HEK293 (cell line): ENCODE measurements around the gene ZNF619.

ENCODE experiments used
- KLF1 ChIP-seq: fragments of 450-650 bp; formaldehyde crosslinking; IDR thresholded peaks from 2 replicates; pipeline ENCODE4 v1.5.1; 2016; ENCODE audit warnings: missing biosample characterization, missing genetic modification characterization
- MZF1 ChIP-seq: fragments of 450-650 bp; formaldehyde crosslinking; IDR thresholded peaks from 2 replicates; pipeline ENCODE4 v1.5.1; 2017; ENCODE audit warnings: missing biosample characterization, missing genetic modification characterization, borderline replicate concordance
- PRDM10 ChIP-seq: fragments of 450-650 bp; formaldehyde crosslinking; IDR thresholded peaks from 2 replicates; pipeline ENCODE4 v1.5.1; 2016; ENCODE audit warnings: missing biosample characterization, missing genetic modification characterization
- REST ChIP-seq: fragments of 450-650 bp; formaldehyde crosslinking; IDR thresholded peaks from 2 replicates; pipeline ENCODE4 v1.5.1; 2016; ENCODE audit warnings: missing biosample characterization, missing genetic modification characterization
- SP3 ChIP-seq: fragments of 450-650 bp; formaldehyde crosslinking; IDR thresholded peaks from 2 replicates; pipeline ENCODE4 v1.5.1; 2016; ENCODE audit warnings: missing biosample characterization, missing genetic modification characterization
- TRIM28 ChIP-seq: IDR thresholded peaks from 2 replicates; pipeline ENCODE4 v1.6.1; 2011; ENCODE audit warnings: low read length, control low read depth, borderline replicate concordance
- ZBTB11 ChIP-seq: fragments of 450-650 bp; formaldehyde crosslinking; conservative IDR thresholded peaks from 2 replicates; pipeline ENCODE4 v1.5.1; 2016; ENCODE audit warnings: low read depth, missing biosample characterization, missing genetic modification characterization
- ZBTB49 ChIP-seq: fragments of 450-650 bp; formaldehyde crosslinking; IDR thresholded peaks from 2 replicates; pipeline ENCODE4 v1.5.1; 2016; ENCODE audit warnings: missing biosample characterization, missing genetic modification characterization, low read depth
- ZBTB8A ChIP-seq: fragments of 450-650 bp; formaldehyde crosslinking; IDR thresholded peaks from 2 replicates; pipeline ENCODE4 v1.5.1; 2016; ENCODE audit warnings: missing biosample characterization, missing genetic modification characterization
- ZNF155 ChIP-seq: fragments of 450-650 bp; formaldehyde crosslinking; IDR thresholded peaks from 2 replicates; pipeline ENCODE4 v1.5.1; 2016; ENCODE audit warnings: missing biosample characterization, missing genetic modification characterization
- ZNF16 ChIP-seq: fragments of 450-650 bp; formaldehyde crosslinking; IDR thresholded peaks from 2 replicates; pipeline ENCODE4 v1.5.1; 2016; ENCODE audit warnings: low read depth, missing biosample characterization, missing genetic modification characterization
- ZNF202 ChIP-seq: fragments of 450-650 bp; formaldehyde crosslinking; IDR thresholded peaks from 2 replicates; pipeline ENCODE4 v1.5.1; 2016; ENCODE audit warnings: missing biosample characterization, missing genetic modification characterization, borderline replicate concordance
- ZNF280D ChIP-seq: fragments of 450-650 bp; formaldehyde crosslinking; IDR thresholded peaks from 2 replicates; pipeline ENCODE4 v1.5.1; 2016; ENCODE audit warnings: missing biosample characterization, missing genetic modification characterization
- ZNF423 ChIP-seq: fragments of 450-650 bp; formaldehyde crosslinking; IDR thresholded peaks from 2 replicates; pipeline ENCODE4 v1.5.1; 2016; ENCODE audit warnings: missing biosample characterization, missing genetic modification characterization
- ZNF514 ChIP-seq: fragments of 450-650 bp; formaldehyde crosslinking; IDR thresholded peaks from 2 replicates; pipeline ENCODE4 v1.5.1; 2016; ENCODE audit warnings: missing biosample characterization, missing genetic modification characterization
- ZNF623 ChIP-seq: fragments of 450-650 bp; formaldehyde crosslinking; IDR thresholded peaks from 2 replicates; pipeline ENCODE4 v1.5.1; 2016; ENCODE audit warnings: missing biosample characterization, missing genetic modification characterization
- ZNF76 ChIP-seq: fragments of 450-650 bp; formaldehyde crosslinking; IDR thresholded peaks from 2 replicates; pipeline ENCODE4; 2016; ENCODE audit warnings: low read depth, missing biosample characterization, missing genetic modification characterization, borderline replicate concordance
- ZNF777 ChIP-seq: fragments of 450-650 bp; formaldehyde crosslinking; IDR thresholded peaks from 2 replicates; pipeline ENCODE4 v1.5.1; 2017; ENCODE audit warnings: missing biosample characterization, missing genetic modification characterization, borderline replicate concordance
- ZNF830 ChIP-seq: fragments of 450-650 bp; IDR thresholded peaks from 2 replicates; pipeline ENCODE4 v1.5.0; 2018; ENCODE audit warnings: missing biosample characterization, missing genetic modification characterization, low read depth, mild to moderate bottlenecking, moderate library complexity
- ZSCAN30 ChIP-seq: fragments of 450-650 bp; IDR thresholded peaks from 2 replicates; pipeline ENCODE4 v1.5.1; 2018; ENCODE audit warnings: missing biosample characterization, mild to moderate bottlenecking, missing genetic modification characterization, moderate library complexity
- TF ChIP-seq, protein P1 (sequence below): fragments of 450-650 bp; formaldehyde crosslinking; IDR thresholded peaks from 2 replicates; pipeline ENCODE4 v1.5.1; 2016; ENCODE audit warnings: missing biosample characterization, missing genetic modification characterization

The ZNF619 gene

GRCh38 chr3:40524568-40525285 lies 47.8 kb downstream of the ZNF619 start, which contains the start of gene ZNF621 (continued):
- TF ChIP-seq ZSCAN30 (tag by site-specific recombination) (no peak), ZNF16 (peak; percentile 18; the same call in 1 of the 2 replicates), REST (tag by site-specific recombination) (no peak), ZNF830 (tag by site-specific recombination) (no peak), ZNF623 (no peak), MZF1 (tag by site-specific recombination) (no peak), ZNF423 (tag by site-specific recombination) (no peak), ZNF155 (tag by site-specific recombination) (no peak), ZBTB49 (tag by site-specific recombination) (no peak), ZNF514 (tag by site-specific recombination) (no peak), SP3 (tag by site-specific recombination) (peak; percentile 76), KLF1 (tag by site-specific recombination) (peak; percentile 84), ZNF202 (tag by site-specific recombination) (no peak), ZNF280D (tag by site-specific recombination) (no peak), ZNF76 (tag by site-specific recombination) (peak; percentile 29; the same call in 1 of the 2 replicates), ZBTB11 (tag by site-specific recombination) (peak; percentile 68), ZNF777 (no peak), PRDM10 (peak; percentile 83), TRIM28 (peak; percentile 21; the same call in 1 of the 2 replicates), ZBTB8A (tag by site-specific recombination) (peak; percentile 95)
- TF ChIP-seq, protein P1, sequence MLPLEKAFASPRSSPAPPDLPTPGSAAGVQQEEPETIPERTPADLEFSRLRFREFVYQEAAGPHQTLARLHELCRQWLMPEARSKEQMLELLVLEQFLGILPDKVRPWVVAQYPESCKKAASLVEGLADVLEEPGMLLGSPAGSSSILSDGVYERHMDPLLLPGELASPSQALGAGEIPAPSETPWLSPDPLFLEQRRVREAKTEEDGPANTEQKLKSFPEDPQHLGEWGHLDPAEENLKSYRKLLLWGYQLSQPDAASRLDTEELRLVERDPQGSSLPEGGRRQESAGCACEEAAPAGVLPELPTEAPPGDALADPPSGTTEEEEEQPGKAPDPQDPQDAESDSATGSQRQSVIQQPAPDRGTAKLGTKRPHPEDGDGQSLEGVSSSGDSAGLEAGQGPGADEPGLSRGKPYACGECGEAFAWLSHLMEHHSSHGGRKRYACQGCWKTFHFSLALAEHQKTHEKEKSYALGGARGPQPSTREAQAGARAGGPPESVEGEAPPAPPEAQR, result no peak
